ENCODE data around the gene CADPS.

- TF ChIP-seq EZH2 (IDR thresholded peaks at IDR 0.05; ENCODE audit: borderline replicate concordance, low read length) (no peak), CTCF (IDR thresholded peaks at IDR 0.05; ENCODE audit: low read length) (no peak)
These were observed 496.9 kb downstream of the CADPS start for GRCh38 chr3:62378311-62378789.

Measured in OCI-LY1 (cell line).